CD4-positive, CD25-positive, alpha-beta regulatory T cell (primary cell): Measurements from ENCODE around the gene AUTS2. TPM values are rescaled to one million over a fixed set of nuclear protein-coding genes. Genes with fewer than 3 reads are reported as not detected.

ENCODE experiments used
- ATAC-seq, 2 donors: fragments of 150-1000 bp; cut with Tn5 transposase; one replicate each; pipeline ENCODE4 v1.10.0; 2021; ENCODE audit warnings: low read depth in 2 of 2, moderate number of reproducible peaks in 2 of 2, moderate library complexity in 1 of 2
- DNase-seq, 3 donors: peaks; one replicate each; pipeline versions ENCODE4 v3.0.0 to v3.0.0-alpha.2; 2012 to 2022; ENCODE audit warnings: mixed read lengths in 1 of 3
- H3K27ac ChIP-seq: one replicate; pipeline ENCODE4 v1.7.0; 2013; ENCODE audit warnings: mild to moderate bottlenecking, low read length; ENCODE audit not compliant: insufficient read depth, poor library complexity, severe bottlenecking
- H3K27me3 ChIP-seq: one replicate; pipeline ENCODE4 v1.7.0; 2013; ENCODE audit warnings: low read length; ENCODE audit not compliant: control insufficient read depth, insufficient read depth
- H3K36me3 ChIP-seq: one replicate; pipeline ENCODE4 v1.7.0; 2013; ENCODE audit warnings: mild to moderate bottlenecking, low read length, moderate library complexity; ENCODE audit not compliant: control insufficient read depth, insufficient read depth
- H3K4me1 ChIP-seq: 2 replicates; pipeline ENCODE4 v1.7.0; 2013; ENCODE audit warnings: mild to moderate bottlenecking, low read length; ENCODE audit not compliant: insufficient read depth, control insufficient read depth, poor library complexity, severe bottlenecking
- H3K4me3 ChIP-seq: one replicate; pipeline ENCODE4 v1.7.0; 2013; ENCODE audit warnings: low read depth, mild to moderate bottlenecking, low read length, moderate library complexity
- H3K9me3 ChIP-seq, 2 experiments: 1 replicate in 1 of 2; 2 replicates in 1 of 2; pipeline ENCODE4 v1.7.0; 2013; ENCODE audit warnings: low read length in 2 of 2, mild to moderate bottlenecking in 1 of 2, moderate library complexity in 1 of 2; ENCODE audit not compliant: control insufficient read depth in 2 of 2
- H3K27ac Mint-ChIP-seq, 3 donors: one replicate each; pipeline ENCODE4 v1.8.0; 2020 to 2022; ENCODE audit warnings: mild to moderate bottlenecking in 3 of 3, mixed read lengths in 3 of 3, moderate library complexity in 2 of 3
- H3K27me3 Mint-ChIP-seq: one replicate; pipeline ENCODE4 v1.8.0; 2022; ENCODE audit warnings: mild to moderate bottlenecking, mixed read lengths
- H3K36me3 Mint-ChIP-seq: one replicate; pipeline ENCODE4 v1.8.0; 2020; ENCODE audit warnings: mixed read lengths
- H3K4me1 Mint-ChIP-seq, 4 donors: one replicate each; pipeline ENCODE4 v1.8.0; 2020 to 2022; ENCODE audit warnings: mixed read lengths in 4 of 4, mild to moderate bottlenecking in 1 of 4
- H3K4me3 Mint-ChIP-seq, 4 donors: one replicate each; pipeline ENCODE4 v1.8.0; 2020 to 2022; ENCODE audit warnings: mild to moderate bottlenecking in 4 of 4, mixed read lengths in 4 of 4, moderate library complexity in 3 of 4
- H3K9me3 Mint-ChIP-seq, 7 donors: one replicate each; pipeline ENCODE4 v1.8.0; 2020 to 2022; ENCODE audit warnings: mixed read lengths in 7 of 7, mild to moderate bottlenecking in 3 of 7, moderate library complexity in 2 of 7
- polyA plus RNA-seq, 4 donors: library from polyadenylated mRNA; unstranded; fragments of 300-500 nt; fragmentation: Illumina TruSeq; gene quantifications; one replicate each; pipeline ENCODE4 v1.2.3, GENCODE V29; 2021
- total RNA-seq: library from RNA; stranded (reverse); gene quantifications from one replicate; pipeline ENCODE4 v1.2.3, GENCODE V29; 2022

Gene AUTS2
- total and polyA plus RNA-seq, 5 donors from 2014 or later: 0.47 to 32.4 (median 0.74) TPM

DNA sequence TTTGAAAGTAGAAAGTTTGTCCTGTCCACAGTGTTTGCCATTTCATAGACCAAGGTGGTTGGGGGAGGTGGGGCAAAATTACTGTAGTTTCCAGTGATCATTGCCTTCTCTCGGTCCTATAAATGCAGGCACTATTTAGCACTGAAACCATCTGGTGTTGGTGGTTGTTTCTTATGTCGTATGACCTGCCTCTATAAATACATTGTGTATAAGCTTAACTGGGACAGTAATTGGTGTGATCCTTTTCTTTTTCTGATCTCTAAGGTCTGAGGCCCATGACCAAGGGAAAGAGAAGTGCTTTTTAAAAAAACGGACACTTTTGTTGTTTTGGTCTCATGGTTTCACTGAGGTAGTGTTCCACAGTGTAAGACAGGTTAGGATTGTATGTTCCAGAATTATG is 63.1 kb downstream of the AUTS2 start:
- no peak overlapping the region for H3K27ac Mint-ChIP-seq
- peaks cover 12% of the 10 kb centered on the region for H3K27me3 Mint-ChIP-seq
- Histone ChIP-seq H3K9me3 (no peaks in the 10 kb centered on the region), H3K27me3 (no peaks in the 10 kb centered on the region), H3K27ac (no peak overlapping the region), H3K36me3 (no peaks in the 10 kb centered on the region), H3K4me3 (no peak overlapping the region), H3K4me1 (no peaks in the 10 kb centered on the region)
- ATAC-seq (no peak), DNase-seq (no peak)
- no peak overlapping the region for H3K4me3 Mint-ChIP-seq
- H3K4me1 Mint-ChIP-seq: no peaks in the 10 kb centered on the region
- H3K36me3 Mint-ChIP-seq: no peaks in the 10 kb centered on the region
- H3K9me3 Mint-ChIP-seq: peaks cover 0 to 3% (median 0%) of the 10 kb centered on the region in 7 donors

- Histone ChIP-seq H3K27me3 (no peaks in the 10 kb centered on the region), H3K4me1 (no peaks in the 10 kb centered on the region), H3K4me3 (no peak overlapping the region), H3K9me3 (no peaks in the 10 kb centered on the region), H3K36me3 (no peaks in the 10 kb centered on the region), H3K27ac (no peak overlapping the region)
- Mint-ChIP-seq H3K36me3 (no peaks in the 10 kb centered on the region), H3K9me3 (peaks cover 0 to 3% (median 0%) of the 10 kb centered on the region in 7 donors), H3K27ac (no peak overlapping the region), H3K27me3 (peaks cover 4% of the 10 kb centered on the region), H3K4me3 (no peak overlapping the region), H3K4me1 (no peaks in the 10 kb centered on the region)
- DNase-seq (no peak), ATAC-seq (no peak)
These were observed 65.9 kb downstream of the AUTS2 start for GRCh38 chr7:69663911-69664832.

DNA sequence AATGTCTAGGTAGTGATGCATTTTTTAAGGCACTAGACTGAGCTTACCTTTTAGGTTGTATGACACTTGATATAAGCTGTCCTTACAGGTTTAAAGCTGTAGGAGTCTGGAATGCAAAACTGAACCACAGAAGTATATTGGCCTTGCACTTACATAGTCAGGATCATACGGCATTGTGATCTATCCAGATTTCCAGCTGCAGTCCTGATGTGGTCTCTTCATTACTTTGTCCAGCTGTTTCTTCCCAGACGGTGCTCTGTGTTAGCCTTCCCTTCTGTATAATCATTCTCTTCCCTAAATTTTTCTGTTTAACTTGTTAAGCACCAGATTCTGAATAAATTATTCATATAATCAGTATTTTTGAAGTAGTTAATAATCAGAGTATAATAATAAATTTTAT is 67.1 kb downstream of the AUTS2 start:
- H3K36me3 ChIP-seq: no peaks in the 10 kb centered on the region
- no peaks in the 10 kb centered on the region for H3K36me3 Mint-ChIP-seq
- peaks cover 0 to 3% (median 0%) of the 10 kb centered on the region in 7 donors for H3K9me3 Mint-ChIP-seq
- no peak overlapping the region for H3K27ac ChIP-seq
- peaks cover 4% of the 10 kb centered on the region for H3K27me3 Mint-ChIP-seq
- H3K9me3 ChIP-seq: no peaks in the 10 kb centered on the region
- DNase-seq: no peak
- H3K4me1 Mint-ChIP-seq: no peaks in the 10 kb centered on the region
- H3K4me3 Mint-ChIP-seq: no peak overlapping the region
- H3K4me1 ChIP-seq: no peaks in the 10 kb centered on the region
- no peak overlapping the region for H3K27ac Mint-ChIP-seq
- no peak for ATAC-seq
- H3K4me3 ChIP-seq: no peak overlapping the region
- H3K27me3 ChIP-seq: no peaks in the 10 kb centered on the region

DNA sequence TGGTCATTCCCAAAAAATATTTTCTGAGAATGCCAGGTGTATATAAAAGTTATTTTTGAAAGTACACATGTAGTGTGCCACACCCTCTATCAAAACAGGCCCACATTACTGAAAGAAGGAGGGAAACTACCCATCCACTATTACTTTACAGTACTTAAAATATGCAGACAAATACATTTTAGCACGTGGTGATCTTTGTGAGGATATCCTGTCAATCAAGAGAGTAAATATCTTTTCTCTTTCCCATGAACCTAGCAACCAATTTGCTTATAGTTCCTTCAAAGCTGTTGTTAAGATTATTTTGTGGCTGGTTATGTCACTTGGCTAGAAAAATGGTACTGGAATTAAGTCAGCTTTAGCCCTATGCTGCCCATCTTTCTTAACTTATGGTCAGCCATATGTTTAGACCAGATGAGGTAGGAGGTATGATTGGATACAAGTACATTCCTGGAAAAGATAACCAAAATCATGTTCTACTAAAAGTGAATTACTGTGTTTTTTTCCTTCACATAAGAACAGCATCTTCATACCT is 70.1 kb downstream of the AUTS2 start:
- ATAC-seq: no peak
- Mint-ChIP-seq H3K4me1 (no peaks in the 10 kb centered on the region), H3K9me3 (peaks cover 0 to 3% (median 0%) of the 10 kb centered on the region in 7 donors), H3K4me3 (no peak overlapping the region), H3K27ac (no peak overlapping the region), H3K27me3 (no peaks in the 10 kb centered on the region), H3K36me3 (no peaks in the 10 kb centered on the region)
- no peak overlapping the region for H3K27ac ChIP-seq
- no peaks in the 10 kb centered on the region for H3K9me3 ChIP-seq
- H3K4me1 ChIP-seq: no peaks in the 10 kb centered on the region
- no peaks in the 10 kb centered on the region for H3K36me3 ChIP-seq
- H3K4me3 ChIP-seq: no peak overlapping the region
- DNase-seq: no peak
- no peaks in the 10 kb centered on the region for H3K27me3 ChIP-seq

- no peaks in the 10 kb centered on the region for H3K27me3 ChIP-seq
- no peaks in the 10 kb centered on the region for H3K9me3 ChIP-seq
- no peak overlapping the region for H3K27ac ChIP-seq
- H3K36me3 Mint-ChIP-seq: no peaks in the 10 kb centered on the region
- H3K27ac Mint-ChIP-seq: no peak overlapping the region
- H3K4me3 Mint-ChIP-seq: no peak overlapping the region
- H3K9me3 Mint-ChIP-seq: peaks cover 0 to 3% (median 0%) of the 10 kb centered on the region in 7 donors
- H3K4me1 Mint-ChIP-seq: no peaks in the 10 kb centered on the region
- H3K27me3 Mint-ChIP-seq: no peaks in the 10 kb centered on the region
- no peaks in the 10 kb centered on the region for H3K4me1 ChIP-seq
- DNase-seq (no peak), ATAC-seq (no peak)
- H3K4me3 ChIP-seq: no peak overlapping the region
- no peaks in the 10 kb centered on the region for H3K36me3 ChIP-seq
These were observed 72.4 kb downstream of the AUTS2 start for GRCh38 chr7:69670701-69671100.

- Mint-ChIP-seq H3K4me1 (no peaks in the 10 kb centered on the region), H3K36me3 (no peaks in the 10 kb centered on the region), H3K9me3 (peaks cover 0 to 1% (median 0%) of the 10 kb centered on the region in 7 donors), H3K27me3 (no peaks in the 10 kb centered on the region), H3K4me3 (no peak overlapping the region), H3K27ac (no peak overlapping the region)
- Histone ChIP-seq H3K27me3 (no peaks in the 10 kb centered on the region), H3K27ac (no peak overlapping the region), H3K9me3 (no peaks in the 10 kb centered on the region), H3K4me1 (no peaks in the 10 kb centered on the region), H3K4me3 (no peak overlapping the region), H3K36me3 (no peaks in the 10 kb centered on the region)
- ATAC-seq (no peak), DNase-seq (no peak)
These were observed 74.8 kb downstream of the AUTS2 start for GRCh38 chr7:69673074-69673473.

- H3K27me3 Mint-ChIP-seq: no peaks in the 10 kb centered on the region
- Histone ChIP-seq H3K4me1 (no peaks in the 10 kb centered on the region), H3K36me3 (no peaks in the 10 kb centered on the region), H3K9me3 (no peaks in the 10 kb centered on the region), H3K4me3 (no peak overlapping the region), H3K27me3 (no peaks in the 10 kb centered on the region), H3K27ac (no peak overlapping the region)
- ATAC-seq (no peak), DNase-seq (no peak)
- no peaks in the 10 kb centered on the region for H3K36me3 Mint-ChIP-seq
- H3K4me1 Mint-ChIP-seq: no peaks in the 10 kb centered on the region
- H3K27ac Mint-ChIP-seq: no peak overlapping the region
- H3K9me3 Mint-ChIP-seq: peaks cover 0 to 5% (median 0%) of the 10 kb centered on the region in 7 donors
- no peak overlapping the region for H3K4me3 Mint-ChIP-seq
These were observed 76.5 kb downstream of the AUTS2 start for GRCh38 chr7:69674701-69675182.
